Lung (tissue), 12 donors: Measurements from ENCODE around the gene ARGLU1. TPM values are rescaled to one million over a fixed set of nuclear protein-coding genes. Genes with fewer than 3 reads are reported as not detected.

Source experiments
- ATAC-seq: fragments of 200-7000 bp; cut with Tn5 transposase; one replicate; pipeline ENCODE4 v1.9.1; 2020; ENCODE audit warnings: moderate number of reproducible peaks; ENCODE audit not compliant: insufficient read depth, low FRiP score
- DNase-seq, 3 donors: peaks; one replicate each; pipeline ENCODE4 v3.0.0-alpha.2; 2013 to 2017
- H3K27ac ChIP-seq, 2 donors: one replicate each; pipeline ENCODE4 v1.5.1; 2013; ENCODE audit warnings: mild to moderate bottlenecking in 2 of 2, moderate library complexity in 2 of 2, control low read depth in 1 of 2, inconsistent platforms in 1 of 2, low read depth in 1 of 2, low read length in 1 of 2
- H3K27me3 ChIP-seq, 3 donors: one replicate each; pipeline ENCODE4 v1.5.1; 2013; ENCODE audit warnings: low read length in 2 of 3; ENCODE audit not compliant: control insufficient read depth in 3 of 3, insufficient read depth in 3 of 3
- H3K36me3 ChIP-seq, 4 donors: one replicate each; pipeline ENCODE4 v1.5.1; 2013; ENCODE audit warnings: low read length in 4 of 4, mild to moderate bottlenecking in 1 of 4, moderate library complexity in 1 of 4; ENCODE audit not compliant: control insufficient read depth in 4 of 4, insufficient read depth in 4 of 4
- H3K4me1 ChIP-seq, 5 donors: one replicate each; pipeline ENCODE4 v1.5.1; 2013; ENCODE audit warnings: low read length in 5 of 5, mild to moderate bottlenecking in 2 of 5, moderate library complexity in 1 of 5; ENCODE audit not compliant: control insufficient read depth in 5 of 5, insufficient read depth in 5 of 5
- H3K4me3 ChIP-seq: one replicate; pipeline ENCODE4 v1.5.1; 2013; ENCODE audit warnings: mild to moderate bottlenecking, control low read depth, moderate library complexity
- H3K9ac ChIP-seq, 2 donors: one replicate each; pipeline ENCODE4 v1.5.1; 2013; ENCODE audit warnings: low read length in 2 of 2, control low read depth in 1 of 2; ENCODE audit not compliant: insufficient read depth in 1 of 2
- H3K9me3 ChIP-seq, 4 donors: one replicate each; pipeline ENCODE4 v1.5.1; 2013; ENCODE audit warnings: low read length in 3 of 4, mild to moderate bottlenecking in 1 of 4, moderate library complexity in 1 of 4; ENCODE audit not compliant: control insufficient read depth in 4 of 4, insufficient read depth in 3 of 4
- WGBS, 2 donors: extraction: QIAGEN DNeasy Blood & Tissue Kit; methylation state at CpG; one replicate each; pipeline ENCODE4 v1.1.7; 2013; 5-methylcytosine and 5-hydroxymethylcytosine counted together
- polyA plus RNA-seq, 2 donors: library from polyadenylated mRNA; stranded (reverse); fragments of 200-250 nt; gene quantifications; one replicate each; pipeline ENCODE4 v1.2.1, GENCODE V29; 2013
- total RNA-seq, 2 donors: library from RNA; depleted of rRNA in 1 of 2; stranded (reverse); fragments of >200 nt in 1 of 2; gene quantifications; one replicate each; pipeline ENCODE4 v1.2.1, GENCODE V29; 2014 to 2021
- TF ChIP-seq, protein P1 (sequence below): IDR thresholded peaks from 2 replicates; pipeline ENCODE4 v1.5.1; 2012; ENCODE audit warnings: mild to moderate bottlenecking; ENCODE audit errors: control extremely low read depth, extremely low read depth
- donor health status: control.
- donor health status: control.
- donor health status: Bipolar disorder and iron deficiency.
- donor health status: healthy.
- donor health status: DM: yes; HTN: yes; CAD: no.

ARGLU1 gene
- total and polyA plus RNA-seq, 4 donors, result 58.8 to 256 (median 91.5) TPM

DNA sequence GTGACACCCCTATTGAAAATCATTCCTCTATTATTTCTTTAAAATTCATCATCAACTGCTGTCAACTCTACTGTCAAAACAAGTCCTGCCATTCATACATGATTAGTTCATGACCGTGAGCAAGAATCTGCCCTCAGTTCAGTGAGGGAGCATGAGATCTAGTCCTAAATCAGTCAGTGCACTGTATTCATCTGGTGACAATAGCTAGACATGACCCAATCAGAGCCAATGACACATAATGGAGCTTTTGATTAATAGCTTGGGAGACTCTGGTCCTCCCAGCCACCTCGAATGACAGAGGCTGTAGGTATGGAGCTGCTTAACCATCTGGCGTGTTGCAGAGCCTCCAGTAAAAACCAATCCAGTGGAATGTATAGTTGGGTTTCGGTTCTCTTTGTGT is 46.9 kb upstream of the ARGLU1 start:
- Histone ChIP-seq H3K4me3 (no peak overlapping the region), H3K27ac (no peak overlapping the region), H3K27me3 (no peaks in the 10 kb centered on the region), H3K4me1 (peaks cover 0 to 20% (median 8%) of the 10 kb centered on the region in 5 donors), H3K36me3 (no peaks in the 10 kb centered on the region), H3K9me3 (no peaks in the 10 kb centered on the region), H3K9ac (no peak overlapping the region)
- ATAC-seq (no peak), DNase-seq (no peak)
- 92 to 95% methylated on average over 4 of the region's 4 CpGs for WGBS, 2 donors
- TF ChIP-seq, protein P1, sequence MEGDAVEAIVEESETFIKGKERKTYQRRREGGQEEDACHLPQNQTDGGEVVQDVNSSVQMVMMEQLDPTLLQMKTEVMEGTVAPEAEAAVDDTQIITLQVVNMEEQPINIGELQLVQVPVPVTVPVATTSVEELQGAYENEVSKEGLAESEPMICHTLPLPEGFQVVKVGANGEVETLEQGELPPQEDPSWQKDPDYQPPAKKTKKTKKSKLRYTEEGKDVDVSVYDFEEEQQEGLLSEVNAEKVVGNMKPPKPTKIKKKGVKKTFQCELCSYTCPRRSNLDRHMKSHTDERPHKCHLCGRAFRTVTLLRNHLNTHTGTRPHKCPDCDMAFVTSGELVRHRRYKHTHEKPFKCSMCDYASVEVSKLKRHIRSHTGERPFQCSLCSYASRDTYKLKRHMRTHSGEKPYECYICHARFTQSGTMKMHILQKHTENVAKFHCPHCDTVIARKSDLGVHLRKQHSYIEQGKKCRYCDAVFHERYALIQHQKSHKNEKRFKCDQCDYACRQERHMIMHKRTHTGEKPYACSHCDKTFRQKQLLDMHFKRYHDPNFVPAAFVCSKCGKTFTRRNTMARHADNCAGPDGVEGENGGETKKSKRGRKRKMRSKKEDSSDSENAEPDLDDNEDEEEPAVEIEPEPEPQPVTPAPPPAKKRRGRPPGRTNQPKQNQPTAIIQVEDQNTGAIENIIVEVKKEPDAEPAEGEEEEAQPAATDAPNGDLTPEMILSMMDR, result no peak

DNA sequence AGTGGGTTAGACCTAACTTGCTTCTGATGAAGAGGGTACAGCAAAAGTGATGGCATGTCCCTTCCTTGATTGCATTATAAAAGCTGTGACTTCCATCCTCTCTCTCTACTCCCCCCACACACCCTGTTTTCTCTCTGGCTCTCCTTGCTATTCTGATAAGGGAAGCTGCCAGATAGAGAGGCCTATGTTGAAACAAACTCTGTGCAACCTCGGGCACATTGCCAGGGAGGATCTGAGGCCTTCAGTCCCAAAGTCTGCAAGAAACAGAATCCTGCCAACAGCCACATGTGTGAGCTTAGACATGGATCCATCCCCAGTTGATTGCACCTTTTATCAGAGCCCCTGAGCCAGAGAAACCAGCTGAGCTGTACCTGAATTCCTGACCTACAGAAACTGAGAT is 44.8 kb upstream of the ARGLU1 start:
- peak; percentile 81 to 94 (median 90) for DNase-seq
- H3K9ac ChIP-seq, result no peak overlapping the region
- ATAC-seq, result no peak

DNA sequence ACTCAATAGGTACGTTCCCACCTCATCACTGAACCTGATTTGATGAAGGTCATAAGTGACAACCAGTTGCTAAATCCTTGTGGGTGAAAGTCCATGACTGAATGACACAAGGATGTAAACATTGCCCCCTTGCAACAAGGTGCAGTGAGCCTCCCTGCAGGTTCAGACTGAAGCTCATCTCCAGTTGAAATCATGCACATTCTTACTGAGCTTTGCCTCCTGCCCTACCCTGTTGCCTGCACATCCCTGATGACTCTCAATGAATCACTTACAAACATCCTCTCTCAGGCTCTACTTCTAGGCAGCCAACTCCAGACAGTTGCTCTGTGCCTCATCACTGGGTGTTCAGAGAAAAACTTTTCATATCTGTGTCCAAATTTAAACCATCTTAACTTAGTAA is 42.5 kb upstream of the ARGLU1 start:
- H3K9me3 ChIP-seq, result no peaks in the 10 kb centered on the region
- no peak for ATAC-seq
- TF ChIP-seq, protein P1, result no peak

More for the DNA sequence above, 44.8 kb upstream of the ARGLU1 start:
- Histone ChIP-seq H3K4me1 (peaks cover 0 to 14% (median 4%) of the 10 kb centered on the region in 5 donors), H3K9me3 (no peaks in the 10 kb centered on the region), H3K36me3 (no peaks in the 10 kb centered on the region), H3K27me3 (no peaks in the 10 kb centered on the region), H3K27ac (no peak overlapping the region), H3K4me3 (no peak overlapping the region)
- TF ChIP-seq, protein P1, result no peak
- WGBS, 2 donors, result 7 to 8% methylated on average over 1 of the region's 1 CpG

DNA sequence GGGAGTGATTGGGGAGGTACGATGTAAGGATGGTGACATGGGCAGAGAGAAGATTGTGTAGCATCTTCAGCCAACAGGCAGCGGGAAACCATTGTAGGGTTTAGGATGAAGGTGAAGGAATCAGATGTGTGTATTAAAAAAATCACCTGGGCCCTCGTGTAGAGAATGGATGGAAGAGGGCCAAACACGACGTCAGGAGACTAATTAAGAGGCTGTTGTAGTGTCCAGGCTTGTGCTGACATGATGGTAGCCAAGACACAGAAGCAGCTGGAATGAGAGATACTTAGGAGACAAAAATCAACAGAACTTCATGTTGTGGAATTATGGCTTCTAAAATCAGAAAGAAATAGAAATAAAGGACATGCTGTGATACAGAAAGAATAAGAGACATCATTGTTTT is 41.2 kb upstream of the ARGLU1 start:
- no peak overlapping the region for H3K9ac ChIP-seq
- H3K27ac ChIP-seq, result no peak overlapping the region
- no peak overlapping the region for H3K4me3 ChIP-seq
- no peaks in the 10 kb centered on the region for H3K9me3 ChIP-seq
- H3K27me3 ChIP-seq, result no peaks in the 10 kb centered on the region
- peaks cover 0 to 14% (median 0%) of the 10 kb centered on the region in 5 donors for H3K4me1 ChIP-seq
- TF ChIP-seq, protein P1, result no peak
- H3K36me3 ChIP-seq, result no peaks in the 10 kb centered on the region
- DNase-seq (no peak), ATAC-seq (no peak)
- 63 to 66% methylated on average over 5 of the region's 5 CpGs for WGBS, 2 donors

More for the DNA sequence above, 42.5 kb upstream of the ARGLU1 start:
- 0 to 88% methylated on average over 1 of the region's 1 CpG for WGBS, 2 donors
- no peak for DNase-seq
- Histone ChIP-seq H3K4me1 (peaks cover 0 to 14% (median 0%) of the 10 kb centered on the region in 5 donors), H3K27me3 (no peaks in the 10 kb centered on the region), H3K36me3 (no peaks in the 10 kb centered on the region), H3K9ac (no peak overlapping the region), H3K4me3 (no peak overlapping the region), H3K27ac (no peak overlapping the region)
